ENCODE data around the gene KIRREL1. TPM values are rescaled to one million over a fixed set of nuclear protein-coding genes. Genes with fewer than 3 reads are reported as not detected.
A peak's percentile ranks its signal among the peaks of the same experiment; 100 is the strongest.

The KIRREL1 gene
- total RNA-seq, 1 donor from 2014 or later, result 40.8 TPM

DNA sequence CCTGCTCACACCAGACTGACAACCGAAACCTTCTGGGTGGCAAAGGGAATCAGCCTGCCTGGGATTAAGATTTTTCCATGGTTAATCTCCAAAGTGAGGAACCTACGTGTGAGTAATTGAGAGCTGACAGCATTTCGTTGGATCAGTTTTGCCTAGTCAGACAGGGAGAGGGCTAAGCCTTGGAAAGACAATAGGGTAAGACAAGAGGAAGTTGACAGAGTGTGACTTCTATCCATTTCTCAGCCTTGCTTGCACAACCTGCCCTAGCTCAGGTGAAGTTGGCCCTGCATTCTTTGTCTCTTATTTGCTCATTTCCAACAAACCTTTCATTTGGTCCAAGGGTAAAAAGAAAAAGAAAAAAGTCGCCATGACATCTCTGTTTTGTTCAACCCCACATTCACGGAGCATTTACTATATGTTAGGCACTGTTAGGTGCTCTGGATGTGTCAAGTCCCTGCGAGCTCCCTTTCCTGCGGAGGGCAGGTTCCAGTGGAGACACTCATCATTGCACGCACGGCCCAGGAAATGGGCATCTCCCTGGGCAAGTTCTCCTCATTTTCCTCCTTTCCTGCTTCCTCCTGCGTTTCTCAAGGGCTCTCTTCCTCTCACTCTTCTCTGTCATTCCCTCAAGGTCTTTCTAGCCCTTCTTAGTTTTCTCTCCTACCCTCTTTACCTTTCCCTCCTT lies 23.3 kb downstream of the KIRREL1 start:
- Histone ChIP-seq H3K27ac (peak overlapping the region; percentile 79), H3K9me3 (no peaks in the 10 kb centered on the region), H3K4me3 (no peak overlapping the region), H3K27me3 (no peaks in the 10 kb centered on the region), H3K4me1 (peaks cover 59% of the 10 kb centered on the region), H3K36me3 (no peaks in the 10 kb centered on the region)
- intact Hi-C loops (cut with DNase I), result no loop called here
- ATAC-seq (no peak), DNase-seq (no peak)
- TF ChIP-seq, protein P1, sequence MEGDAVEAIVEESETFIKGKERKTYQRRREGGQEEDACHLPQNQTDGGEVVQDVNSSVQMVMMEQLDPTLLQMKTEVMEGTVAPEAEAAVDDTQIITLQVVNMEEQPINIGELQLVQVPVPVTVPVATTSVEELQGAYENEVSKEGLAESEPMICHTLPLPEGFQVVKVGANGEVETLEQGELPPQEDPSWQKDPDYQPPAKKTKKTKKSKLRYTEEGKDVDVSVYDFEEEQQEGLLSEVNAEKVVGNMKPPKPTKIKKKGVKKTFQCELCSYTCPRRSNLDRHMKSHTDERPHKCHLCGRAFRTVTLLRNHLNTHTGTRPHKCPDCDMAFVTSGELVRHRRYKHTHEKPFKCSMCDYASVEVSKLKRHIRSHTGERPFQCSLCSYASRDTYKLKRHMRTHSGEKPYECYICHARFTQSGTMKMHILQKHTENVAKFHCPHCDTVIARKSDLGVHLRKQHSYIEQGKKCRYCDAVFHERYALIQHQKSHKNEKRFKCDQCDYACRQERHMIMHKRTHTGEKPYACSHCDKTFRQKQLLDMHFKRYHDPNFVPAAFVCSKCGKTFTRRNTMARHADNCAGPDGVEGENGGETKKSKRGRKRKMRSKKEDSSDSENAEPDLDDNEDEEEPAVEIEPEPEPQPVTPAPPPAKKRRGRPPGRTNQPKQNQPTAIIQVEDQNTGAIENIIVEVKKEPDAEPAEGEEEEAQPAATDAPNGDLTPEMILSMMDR (IDR thresholded peaks at IDR 0.05), result no peak

DNA sequence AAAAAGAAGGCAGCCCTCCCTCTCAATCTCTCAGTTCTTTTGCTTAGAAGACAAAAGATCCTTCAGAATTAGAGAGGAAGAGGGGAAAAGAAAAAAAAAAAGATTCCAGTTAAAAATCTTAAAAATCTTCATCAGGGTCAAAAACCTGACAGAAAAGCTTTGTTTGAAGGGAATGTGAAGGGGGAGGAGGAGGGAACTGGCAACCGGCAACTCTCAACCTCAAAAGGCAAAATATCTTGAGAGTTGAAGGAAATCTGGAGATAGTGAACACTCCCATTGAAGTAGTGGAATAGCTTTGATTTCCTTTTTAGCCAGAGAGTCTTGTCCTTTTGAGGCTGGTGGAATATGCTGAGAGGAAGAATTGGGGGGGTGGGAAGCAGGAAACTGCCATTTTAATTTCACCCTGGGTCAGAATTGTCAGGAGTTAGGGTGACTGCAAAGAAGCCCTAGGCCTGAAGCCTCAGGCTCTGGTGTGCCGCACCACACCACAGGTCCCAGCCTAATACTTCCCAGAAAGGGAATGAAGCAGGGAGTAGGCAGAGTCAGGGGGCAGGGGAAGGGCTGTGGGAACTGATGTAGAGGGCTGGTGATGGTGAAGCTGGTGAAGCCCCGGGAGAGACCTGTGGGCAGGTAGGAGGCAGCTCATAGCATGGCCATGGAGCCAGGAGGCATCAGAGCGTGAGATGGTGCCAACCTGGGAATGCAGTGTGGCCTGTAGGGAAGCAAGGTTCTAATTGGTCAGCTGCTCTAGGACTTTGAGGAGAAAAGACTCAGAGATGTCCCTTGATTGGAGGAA lies 24.6 kb downstream of the KIRREL1 start:
- no peaks in the 10 kb centered on the region for H3K27me3 ChIP-seq
- peak overlapping the region; percentile 79 for H3K27ac ChIP-seq
- intact Hi-C loops (cut with DNase I), result no loop called here
- DNase-seq, result no peak
- H3K4me1 ChIP-seq, result peaks cover 66% of the 10 kb centered on the region
- TF ChIP-seq, protein P1 (IDR thresholded peaks at IDR 0.05), result no peak
- H3K36me3 ChIP-seq, result no peaks in the 10 kb centered on the region
- H3K4me3 ChIP-seq, result no peak overlapping the region
- H3K9me3 ChIP-seq, result no peaks in the 10 kb centered on the region
- no peak for ATAC-seq

DNA sequence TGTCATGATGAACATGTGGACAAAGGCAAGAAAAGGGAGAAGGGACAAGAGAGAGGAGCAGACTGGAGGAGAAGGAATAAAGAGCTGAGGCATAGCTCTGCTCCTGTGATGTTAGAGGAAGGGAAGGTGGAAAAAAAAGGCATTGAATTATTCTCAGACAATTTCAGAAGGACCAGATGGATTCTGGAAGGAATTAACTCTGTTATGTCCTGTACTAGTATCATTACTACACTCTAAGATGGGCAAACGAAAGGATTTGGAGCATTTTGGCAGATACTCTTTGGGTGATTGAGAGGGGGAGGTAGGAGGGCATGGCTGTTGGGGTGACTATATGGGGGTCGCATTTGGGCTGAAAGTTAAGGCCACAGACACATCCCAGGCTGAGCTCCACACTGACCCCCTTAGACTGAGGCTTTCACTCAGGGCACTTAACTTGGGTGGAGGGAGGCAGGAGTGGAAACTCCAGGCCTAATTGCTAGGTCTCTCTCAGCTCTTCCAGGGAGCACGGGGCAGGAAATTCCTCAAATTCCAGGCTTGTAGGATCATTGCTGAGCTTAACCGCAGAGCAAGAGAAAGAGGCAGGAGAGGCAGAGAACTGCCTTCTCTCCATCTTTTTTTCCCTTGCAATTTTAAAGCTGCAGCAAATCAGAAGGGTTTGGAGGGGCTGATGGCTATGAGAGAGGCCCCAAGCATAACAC lies 25.9 kb downstream of the KIRREL1 start:
- Histone ChIP-seq H3K4me1 (peaks cover 73% of the 10 kb centered on the region), H3K4me3 (no peak overlapping the region)
- no peak for DNase-seq

DNA sequence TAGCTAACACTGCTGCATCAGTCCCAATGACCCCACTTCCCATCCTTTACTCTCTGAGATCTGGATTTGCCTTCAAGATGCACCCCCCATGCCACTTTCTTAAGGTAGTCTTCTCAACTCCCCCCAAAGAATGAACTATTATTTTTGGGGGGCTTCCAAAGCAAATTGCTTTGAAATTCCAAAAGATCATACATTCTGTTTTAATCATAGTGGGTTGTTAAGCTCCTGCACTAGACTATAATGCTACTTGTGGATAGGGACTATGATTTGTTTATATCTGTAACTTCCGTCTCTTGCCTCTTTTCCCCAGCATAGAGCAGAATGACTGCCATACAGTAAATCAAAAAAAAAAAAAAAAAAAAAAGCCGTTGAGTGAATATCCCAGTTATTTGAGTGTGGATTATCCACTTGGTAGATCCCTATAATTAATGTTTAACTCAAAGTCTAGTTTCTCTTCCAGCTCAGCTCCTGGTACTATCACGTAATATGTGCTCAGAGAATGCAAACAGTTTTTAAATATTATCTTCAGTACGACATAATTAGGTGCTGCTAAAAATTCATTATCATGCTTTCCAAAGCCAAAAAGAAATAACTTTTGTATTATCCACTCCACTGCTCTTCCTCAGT lies 26.9 kb downstream of the KIRREL1 start:
- ATAC-seq (no peak), DNase-seq (no peak)
- Histone ChIP-seq H3K27ac (peak overlapping the region; percentile 79), H3K4me1 (peaks cover 73% of the 10 kb centered on the region), H3K4me3 (no peak overlapping the region), H3K27me3 (no peaks in the 10 kb centered on the region), H3K36me3 (no peaks in the 10 kb centered on the region), H3K9me3 (no peaks in the 10 kb centered on the region)
- TF ChIP-seq, protein P1 (IDR thresholded peaks at IDR 0.05), result no peak
- intact Hi-C loops (cut with DNase I), result no loop called here

More for the DNA sequence above, 25.9 kb downstream of the KIRREL1 start:
- TF ChIP-seq, protein P1 (IDR thresholded peaks at IDR 0.05), result no peak
- Histone ChIP-seq H3K27ac (peak overlapping the region; percentile 79), H3K36me3 (no peaks in the 10 kb centered on the region), H3K9me3 (no peaks in the 10 kb centered on the region), H3K27me3 (no peaks in the 10 kb centered on the region)
- intact Hi-C loops (cut with DNase I), result no loop called here
- ATAC-seq, result peak; percentile 88

DNA sequence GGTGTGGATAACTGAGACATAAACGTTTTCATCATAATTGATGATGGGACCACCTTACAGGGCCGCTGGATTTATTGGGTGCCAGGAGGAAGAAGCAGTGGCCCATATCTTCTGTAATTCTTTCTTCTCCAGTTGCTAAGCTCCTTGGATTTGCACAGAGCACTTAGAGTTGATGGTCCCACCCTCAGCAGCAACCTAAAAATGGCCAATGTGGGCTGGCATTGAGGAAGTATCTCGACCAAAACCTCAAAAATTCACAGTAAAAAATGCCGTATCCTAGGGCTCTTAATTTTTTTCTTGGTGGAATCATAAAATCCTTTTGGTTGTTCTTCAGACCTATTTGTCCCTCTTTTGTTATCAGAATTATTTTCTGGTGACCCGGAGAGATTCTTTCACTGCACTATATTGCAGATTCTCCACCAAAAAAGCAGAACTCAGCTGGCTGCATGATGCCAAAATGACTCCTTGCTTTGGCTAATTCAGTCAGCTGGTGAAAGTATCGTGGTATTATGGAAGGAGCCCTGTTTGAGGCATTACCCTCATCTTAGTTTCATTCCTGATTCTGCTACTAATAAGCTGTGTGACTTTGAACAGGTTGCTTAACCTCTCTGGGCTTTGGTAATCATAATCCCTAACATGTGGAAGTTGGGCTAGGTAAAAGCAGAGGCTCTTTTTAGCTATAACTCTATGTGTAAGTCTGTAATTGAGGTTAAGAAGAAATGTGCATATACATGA lies 27.6 kb downstream of the KIRREL1 start:
- DNase-seq (no peak), ATAC-seq (no peak)
- no peaks in the 10 kb centered on the region for H3K36me3 ChIP-seq
- intact Hi-C loops (cut with DNase I), result no loop called here
- H3K4me1 ChIP-seq, result peaks cover 74% of the 10 kb centered on the region
- TF ChIP-seq, protein P1 (IDR thresholded peaks at IDR 0.05), result no peak
- H3K27ac ChIP-seq, result peak overlapping the region; percentile 79
- H3K27me3 ChIP-seq, result no peaks in the 10 kb centered on the region
- no peak overlapping the region for H3K4me3 ChIP-seq
- H3K9me3 ChIP-seq, result no peaks in the 10 kb centered on the region

Measured in upper lobe of right lung (tissue), 1 donor.